Stromal cell of bone marrow (primary cell): ENCODE measurements around the gene LCLAT1.

ENCODE experiments used
- DNase-seq: peaks from one replicate; pipeline ENCODE4 v3.0.0-alpha.2; 2012; ENCODE audit warnings: low read depth

LCLAT1 gene

GRCh38 chr2:30675758-30676157 is 228.7 kb downstream of the LCLAT1 start:
- DNase-seq, result no peak

- no peak for DNase-seq
Observed at GRCh38 chr2:30677231-30677630, 230.2 kb downstream of the LCLAT1 start.

- no peak for DNase-seq
Observed at GRCh38 chr2:30677861-30678385, 230.9 kb downstream of the LCLAT1 start.

DNA sequence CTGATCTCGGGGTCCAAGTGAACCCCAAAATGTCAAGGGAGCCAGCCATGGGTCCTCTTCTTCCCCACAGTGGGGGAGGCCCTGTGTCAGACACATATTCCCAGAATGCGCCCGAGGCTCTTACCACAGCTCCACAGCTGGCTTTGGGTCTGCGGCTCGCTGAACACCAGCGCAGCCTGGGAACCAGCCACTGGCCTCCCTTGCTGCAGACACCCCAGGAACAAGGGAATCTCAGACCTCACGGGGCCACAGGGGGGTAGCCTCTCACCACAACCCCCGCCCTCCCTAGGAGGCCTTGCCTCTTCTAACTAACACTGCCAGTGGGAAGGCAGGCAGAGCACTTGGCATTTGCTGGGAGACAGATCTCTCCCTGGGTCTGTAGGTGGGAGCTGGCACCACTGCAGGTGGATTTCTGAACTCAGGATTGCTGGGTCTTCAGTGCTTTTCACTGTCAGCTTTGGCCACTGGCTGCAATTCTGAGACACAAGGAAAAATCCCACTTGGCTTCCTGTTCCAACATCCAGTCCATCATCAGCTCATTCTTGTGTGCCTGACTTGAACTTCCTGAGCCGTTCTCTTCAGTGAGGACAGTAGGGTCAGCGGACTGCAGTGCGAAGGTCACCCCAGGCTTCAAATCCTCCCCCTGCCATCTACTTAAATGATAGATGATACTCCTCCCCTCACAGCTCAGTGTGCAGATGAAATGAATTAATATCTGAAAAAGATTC is 231.5 kb downstream of the LCLAT1 start:
- DNase-seq, result no peak

DNA sequence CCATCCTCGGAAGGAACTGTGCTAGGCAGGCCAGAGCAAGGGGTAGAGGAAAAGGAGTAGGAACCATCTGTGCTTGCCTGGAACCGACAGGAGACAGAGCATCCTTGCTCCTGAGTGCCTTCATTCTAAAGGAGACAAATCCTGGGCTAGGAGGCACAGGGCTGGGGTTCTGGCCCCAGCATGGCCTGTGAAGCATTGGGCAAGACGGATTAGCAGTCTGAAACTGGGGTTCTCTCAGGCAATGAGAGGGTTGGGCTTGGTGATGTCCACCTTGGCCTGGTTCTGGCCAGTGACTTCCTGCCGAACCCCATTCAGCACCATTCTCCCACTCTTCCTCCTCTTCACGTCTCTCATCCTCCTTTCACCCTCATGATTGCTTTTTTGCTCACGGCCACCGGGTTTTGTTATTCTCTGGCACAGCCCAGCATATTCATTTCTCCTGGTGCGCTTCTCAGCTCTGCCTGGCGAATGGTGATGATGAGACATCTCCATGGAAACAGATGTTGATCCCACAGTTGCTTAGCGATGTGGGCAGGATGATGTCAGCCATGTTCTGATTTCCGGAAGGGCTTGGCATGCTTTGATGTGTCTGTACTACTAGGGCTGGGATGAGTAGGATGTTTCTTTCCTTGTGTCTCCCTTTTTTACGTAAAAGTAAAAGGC is 232.5 kb downstream of the LCLAT1 start:
- peak; percentile 61 for DNase-seq

GRCh38 chr2:30680121-30680520 is 233.1 kb downstream of the LCLAT1 start:
- no peak for DNase-seq

DNA sequence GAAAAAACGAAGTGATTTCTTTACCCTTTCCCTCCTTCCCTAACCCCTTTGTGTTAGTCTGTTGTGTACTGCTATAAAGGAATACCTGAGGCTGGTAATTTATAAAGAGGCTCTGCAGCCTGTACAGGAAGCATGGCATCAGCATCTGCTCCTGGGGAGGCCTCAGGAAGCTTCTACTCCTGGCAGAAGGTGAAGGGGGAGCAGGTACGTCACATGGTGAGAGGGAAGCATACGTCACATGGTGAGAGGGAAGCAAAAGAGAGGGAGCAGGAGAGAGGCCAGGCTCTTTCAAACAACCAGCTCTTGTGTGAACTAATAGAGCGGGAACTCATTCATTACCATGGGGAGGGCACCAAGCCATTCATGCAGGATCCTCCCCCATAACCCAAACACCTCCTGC is 234.0 kb downstream of the LCLAT1 start:
- DNase-seq, result no peak

GRCh38 chr2:30683236-30683956 is 236.3 kb downstream of the LCLAT1 start:
- no peak for DNase-seq

- no peak for DNase-seq
Observed at GRCh38 chr2:30684026-30684425, 237.0 kb downstream of the LCLAT1 start.

DNA sequence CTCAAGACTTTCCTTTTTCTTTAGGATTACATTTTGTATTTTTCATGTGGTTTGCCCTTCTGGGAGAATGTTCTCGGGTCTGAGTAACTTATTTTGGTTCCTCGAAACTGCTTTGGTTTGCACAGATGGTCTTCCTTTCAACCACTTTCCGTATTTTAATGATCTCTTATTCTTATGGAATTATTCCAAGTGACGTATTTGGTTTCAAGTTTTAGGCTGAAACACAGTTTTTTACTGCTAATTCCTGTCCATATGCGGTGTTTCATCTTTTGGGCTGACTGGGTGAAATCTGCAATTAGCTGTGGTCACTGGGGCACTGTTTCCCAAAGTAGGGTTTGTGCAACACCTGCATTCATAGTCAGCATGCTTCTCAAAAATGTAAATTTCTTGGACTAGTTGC is 237.5 kb downstream of the LCLAT1 start:
- no peak for DNase-seq

- no peak for DNase-seq
Observed at GRCh38 chr2:30684996-30685395, 237.9 kb downstream of the LCLAT1 start.

GRCh38 chr2:30686000-30686399 is 239.0 kb downstream of the LCLAT1 start:
- DNase-seq, result no peak

- DNase-seq, result no peak
Observed at GRCh38 chr2:30686669-30687068, 239.6 kb downstream of the LCLAT1 start.

- no peak for DNase-seq
Observed at GRCh38 chr2:30688956-30689401, 241.9 kb downstream of the LCLAT1 start.

DNA sequence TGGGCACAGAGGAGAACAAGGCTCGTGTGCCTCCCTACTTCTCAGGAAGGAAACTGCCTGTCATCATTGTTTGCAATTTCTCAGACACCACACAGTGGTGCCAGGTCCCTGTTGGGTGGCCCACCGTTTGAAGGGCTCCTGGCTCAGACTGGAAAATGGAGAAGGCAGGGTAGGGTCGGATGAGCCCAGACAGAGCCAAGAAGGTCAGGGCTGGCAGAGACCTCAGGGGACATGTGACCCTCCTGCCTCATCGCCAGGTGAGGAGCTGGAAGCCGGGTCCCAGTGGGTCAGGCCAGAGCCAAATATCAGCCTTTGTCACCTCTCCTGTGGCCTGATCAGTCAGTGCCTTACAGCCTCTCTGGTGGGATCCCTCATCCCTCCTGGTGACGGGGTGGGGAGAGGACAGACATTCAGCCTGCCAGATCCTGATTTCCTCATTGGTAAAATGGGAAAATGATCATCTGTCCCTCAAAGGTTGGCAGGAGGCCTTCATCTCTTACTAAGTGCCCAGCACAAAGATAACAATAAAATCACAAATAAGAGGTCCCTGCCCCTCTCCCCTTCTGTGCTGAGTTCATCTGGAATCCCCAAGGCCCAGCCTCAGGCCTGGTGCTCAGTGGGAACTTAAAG is 242.6 kb downstream of the LCLAT1 start:
- no peak for DNase-seq

- no peak for DNase-seq
Observed at GRCh38 chr2:30690126-30690561, 243.1 kb downstream of the LCLAT1 start.

- DNase-seq, result no peak
Observed at GRCh38 chr2:30691091-30691947, 244.3 kb downstream of the LCLAT1 start.

DNA sequence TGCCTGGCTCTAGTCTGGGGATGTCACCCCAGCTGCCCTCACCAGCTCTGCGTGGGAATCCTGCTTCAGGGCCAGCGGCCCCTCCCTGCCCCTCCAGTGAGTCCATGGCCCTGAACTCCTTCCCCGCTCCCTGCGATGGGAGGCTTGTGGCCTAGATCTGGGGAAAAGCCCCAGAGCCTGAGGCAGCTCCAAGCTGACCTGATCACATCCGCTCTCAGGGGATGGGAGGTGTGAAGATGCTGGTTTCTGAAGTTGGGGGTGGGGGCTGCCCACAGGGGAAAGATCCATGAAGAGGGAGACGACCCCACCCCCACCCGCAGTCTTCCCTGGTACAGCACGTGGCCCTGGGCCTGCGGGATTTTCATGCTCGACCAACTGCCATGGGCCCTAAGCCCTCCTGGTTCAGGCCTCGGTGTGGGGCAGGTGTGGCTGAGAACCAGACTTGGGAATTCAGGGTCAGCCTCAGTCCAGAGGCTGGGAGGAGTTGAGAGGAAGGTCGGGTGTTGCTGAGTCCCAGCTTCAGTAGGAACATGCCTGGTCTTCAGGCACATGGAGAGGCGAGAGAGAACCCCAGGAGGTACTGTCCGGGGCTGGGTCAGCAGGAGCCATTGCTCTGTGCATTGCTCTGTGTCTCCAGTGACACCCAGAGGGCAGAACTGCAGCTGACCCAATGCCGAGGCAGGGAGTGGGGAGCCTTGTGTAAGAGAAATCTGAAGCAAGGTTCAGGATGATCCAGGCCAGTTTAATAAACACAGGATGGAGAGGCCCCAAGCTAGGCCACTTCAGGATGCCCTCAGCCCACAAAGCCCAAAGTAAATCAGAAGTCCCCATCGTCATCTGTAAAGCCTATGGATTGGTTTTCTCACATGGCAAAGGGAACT is 245.1 kb downstream of the LCLAT1 start:
- DNase-seq, result no peak

DNA sequence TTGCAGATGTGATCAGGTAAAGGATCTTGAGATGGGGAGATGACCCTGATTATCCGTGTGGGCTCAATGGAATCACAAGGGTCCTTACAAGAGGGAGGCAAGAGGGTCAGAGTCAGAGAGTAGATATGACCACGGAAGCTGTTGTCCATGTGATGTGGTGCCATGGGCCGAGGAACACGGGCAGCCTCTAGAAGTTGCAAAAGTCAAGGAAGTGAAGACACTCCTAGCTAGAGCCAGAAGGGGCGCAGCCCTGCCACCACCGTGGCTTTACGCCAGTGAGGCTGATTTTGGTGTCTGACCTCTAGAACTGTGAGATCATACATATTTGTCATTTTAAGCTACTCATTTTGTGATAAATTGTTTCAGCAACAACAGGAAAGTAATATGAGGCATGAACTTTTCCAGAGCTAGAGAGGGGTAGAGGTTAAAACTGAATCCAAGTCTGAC is 245.8 kb downstream of the LCLAT1 start:
- DNase-seq, result no peak
